ENCODE results near the gene BLOC1S1. TPM values are rescaled to one million over a fixed set of nuclear protein-coding genes. Genes with fewer than 3 reads are reported as not detected.

The BLOC1S1 gene
- total RNA-seq, 1 experiment from 2014 or later: 87.3 TPM

DNA sequence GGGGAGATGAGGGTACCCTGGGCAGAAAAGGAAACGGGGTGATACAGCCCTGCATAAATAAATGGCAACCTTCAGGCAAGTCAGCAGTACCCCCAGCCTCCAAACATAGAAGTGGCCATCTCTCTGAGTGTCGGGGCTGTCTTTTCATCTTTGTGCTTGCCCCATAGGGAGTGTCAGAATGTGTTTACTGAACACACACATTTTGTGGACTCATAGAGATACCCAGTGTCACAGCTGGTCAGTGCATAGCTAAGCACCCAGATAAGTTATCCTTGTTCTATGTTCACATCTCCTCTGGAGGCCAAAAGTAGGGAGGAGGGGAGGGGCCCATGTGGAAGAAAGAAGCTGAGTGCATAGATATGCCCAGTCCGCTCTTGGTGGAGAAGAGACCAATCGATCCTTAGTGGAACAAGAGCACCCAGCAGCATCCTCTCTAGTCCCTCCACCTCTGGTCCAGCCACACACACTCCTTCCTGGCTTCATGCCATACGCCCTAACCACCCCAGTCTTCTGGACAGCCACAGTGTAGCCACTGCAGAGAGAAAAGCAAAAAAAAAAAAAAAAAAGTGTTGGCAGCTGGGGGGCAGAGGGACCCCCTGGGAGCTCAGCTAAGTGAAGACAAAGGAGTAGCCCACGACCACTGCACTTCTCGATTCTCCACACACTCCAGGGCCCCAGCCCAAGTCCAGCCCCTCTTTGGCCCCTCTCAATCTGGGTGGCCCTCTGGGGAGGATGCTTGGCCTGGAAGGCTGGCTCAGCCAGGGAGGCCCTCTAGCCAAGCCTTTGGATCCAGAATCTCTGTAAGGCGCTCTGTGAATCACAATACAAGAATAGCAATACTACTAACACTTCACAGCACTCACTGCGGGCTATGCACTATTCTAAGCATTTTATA lies 10.8 kb upstream of the BLOC1S1 start:
- no peak for DNase-seq (ENCODE audit: low read depth, low spot score)
- Histone ChIP-seq H3K4me3 (ENCODE audit: low read depth in 2 of 2, low read length in 2 of 2) (no peak overlapping the region), H3K36me3 (ENCODE audit: control insufficient read depth, insufficient read depth, low read length) (no peaks in the 10 kb centered on the region), H3K9me3 (ENCODE audit: control insufficient read depth, insufficient read depth, low read depth, low read length) (no peaks in the 10 kb centered on the region), H3K27ac (ENCODE audit: low read length) (no peak overlapping the region), H3K27me3 (ENCODE audit: control insufficient read depth, insufficient read depth, low read length) (peaks cover 13% of the 10 kb centered on the region), H3K4me1 (ENCODE audit: control insufficient read depth, insufficient read depth, low read length) (no peaks in the 10 kb centered on the region; the same call in 1 of the 2 replicates)
- CTCF ChIA-PET: interaction anchor here (0.5 kb wide), 1 partner anchor 249 kb away, joined by 5 read pairs; no protein-coding TSS in a partner anchor
- in situ Hi-C loops (cut with HindIII; ENCODE audit: low pct_unique_long_range_greater_than_20kb, low sequenced_read_pairs) (no loop called here), intact Hi-C loops (cut with micrococcal nuclease; ENCODE audit: unreplicated experiment) (no loop called here)
- ATAC-seq: no peak
- POLR2A ChIA-PET: no interaction called here
- TF ChIP-seq CTCF (IDR thresholded peaks at IDR 0.05) (no peak), SIN3A (IDR thresholded peaks at IDR 0.05; ENCODE audit: borderline replicate concordance, insufficient read depth, low read depth, low read length) (no peak), POLR2AphosphoS5 (IDR thresholded peaks at IDR 0.05; ENCODE audit: low read depth, low read length) (no peak)
- no TSS peak for BruUV-seq (replicated peaks)

- intact Hi-C loops (cut with micrococcal nuclease; ENCODE audit: unreplicated experiment): no loop called here
- peaks cover 13% of the 10 kb centered on the region for H3K27me3 ChIP-seq (ENCODE audit: control insufficient read depth, insufficient read depth, low read length)
- POLR2A ChIA-PET: no interaction called here
Measured at GRCh38 chr12:55705782-55706402, 10.0 kb upstream of the BLOC1S1 start.

More at GRCh38 chr12:55705782-55706402, 10.0 kb upstream of the BLOC1S1 start:
- no peak; the same call in 1 of the 2 replicates for ATAC-seq
- CTCF ChIA-PET: no interaction called here
- TF ChIP-seq, protein P1, sequence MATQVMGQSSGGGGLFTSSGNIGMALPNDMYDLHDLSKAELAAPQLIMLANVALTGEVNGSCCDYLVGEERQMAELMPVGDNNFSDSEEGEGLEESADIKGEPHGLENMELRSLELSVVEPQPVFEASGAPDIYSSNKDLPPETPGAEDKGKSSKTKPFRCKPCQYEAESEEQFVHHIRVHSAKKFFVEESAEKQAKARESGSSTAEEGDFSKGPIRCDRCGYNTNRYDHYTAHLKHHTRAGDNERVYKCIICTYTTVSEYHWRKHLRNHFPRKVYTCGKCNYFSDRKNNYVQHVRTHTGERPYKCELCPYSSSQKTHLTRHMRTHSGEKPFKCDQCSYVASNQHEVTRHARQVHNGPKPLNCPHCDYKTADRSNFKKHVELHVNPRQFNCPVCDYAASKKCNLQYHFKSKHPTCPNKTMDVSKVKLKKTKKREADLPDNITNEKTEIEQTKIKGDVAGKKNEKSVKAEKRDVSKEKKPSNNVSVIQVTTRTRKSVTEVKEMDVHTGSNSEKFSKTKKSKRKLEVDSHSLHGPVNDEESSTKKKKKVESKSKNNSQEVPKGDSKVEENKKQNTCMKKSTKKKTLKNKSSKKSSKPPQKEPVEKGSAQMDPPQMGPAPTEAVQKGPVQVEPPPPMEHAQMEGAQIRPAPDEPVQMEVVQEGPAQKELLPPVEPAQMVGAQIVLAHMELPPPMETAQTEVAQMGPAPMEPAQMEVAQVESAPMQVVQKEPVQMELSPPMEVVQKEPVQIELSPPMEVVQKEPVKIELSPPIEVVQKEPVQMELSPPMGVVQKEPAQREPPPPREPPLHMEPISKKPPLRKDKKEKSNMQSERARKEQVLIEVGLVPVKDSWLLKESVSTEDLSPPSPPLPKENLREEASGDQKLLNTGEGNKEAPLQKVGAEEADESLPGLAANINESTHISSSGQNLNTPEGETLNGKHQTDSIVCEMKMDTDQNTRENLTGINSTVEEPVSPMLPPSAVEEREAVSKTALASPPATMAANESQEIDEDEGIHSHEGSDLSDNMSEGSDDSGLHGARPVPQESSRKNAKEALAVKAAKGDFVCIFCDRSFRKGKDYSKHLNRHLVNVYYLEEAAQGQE (IDR thresholded peaks at IDR 0.05; ENCODE audit: insufficient read depth in 1 of 2, low read depth in 2 of 2, low read length in 1 of 2): no peak
- TF ChIP-seq CTCF (IDR thresholded peaks at IDR 0.05): no peak
- no peak for TF ChIP-seq POLR2AphosphoS5 (IDR thresholded peaks at IDR 0.05; ENCODE audit: low read depth, low read length)
- TF ChIP-seq TCF7L2 (IDR thresholded peaks at IDR 0.05; ENCODE audit: low read depth, low read length): no peak
- TF ChIP-seq SIN3A (IDR thresholded peaks at IDR 0.05; ENCODE audit: borderline replicate concordance, insufficient read depth, low read depth, low read length): no peak
- H3K36me3 ChIP-seq (ENCODE audit: control insufficient read depth, insufficient read depth, low read length): no peaks in the 10 kb centered on the region
- H3K9me3 ChIP-seq (ENCODE audit: control insufficient read depth, insufficient read depth, low read depth, low read length): no peaks in the 10 kb centered on the region
- in situ Hi-C loops (cut with HindIII; ENCODE audit: low pct_unique_long_range_greater_than_20kb, low sequenced_read_pairs): no loop called here
- H3K4me3 ChIP-seq (ENCODE audit: low read depth in 2 of 2, low read length in 2 of 2): no peak overlapping the region
- H3K27ac ChIP-seq (ENCODE audit: low read length): no peak overlapping the region
- H3K4me1 ChIP-seq (ENCODE audit: control insufficient read depth, insufficient read depth, low read length): no peaks in the 10 kb centered on the region; the same call in 1 of the 2 replicates
- no TSS peak for BruUV-seq (replicated peaks)
- DNase-seq (ENCODE audit: low read depth, low spot score): no peak

Data from Panc1 (cell line).